GM12878 (cell line): ENCODE measurements around the gene TMEM151A. TPM values are rescaled to one million over a fixed set of nuclear protein-coding genes. Genes with fewer than 3 reads are reported as not detected.
A peak's percentile ranks its signal among the peaks of the same experiment; 100 is the strongest.

Source experiments
- ATAC-seq: fragments of 200-7000 bp; cut with Tn5 transposase; 3 replicates; pipeline ENCODE4 v1.9.1; 2020; ENCODE audit warnings: mild to moderate bottlenecking, moderate library complexity
- BruUV-seq: library from RNA; stranded (reverse); fragments of 400-500 nt; replicated peaks from 2 replicates; lab custom pipeline; 2021; lab: Mats Ljungman, UMichigan
- CTCF ChIA-PET: fragments of 300-600 bp; sonication (Branson Sonifier 250); formaldehyde crosslinking; extraction: SDS; loops from one replicate; lab custom pipeline; 2021; ENCODE audit warnings: inconsistent platforms; lab: Yijun Ruan, JAX
- POLR2A ChIA-PET: fragments of 350-600 bp; formaldehyde crosslinking; extraction: SDS; loops from one replicate; lab custom pipeline; 2021; ENCODE audit warnings: inconsistent platforms; lab: Charles Lee
- RAD21 ChIA-PET: fragments of 300-600 bp; sonication (Branson Sonifier 250); formaldehyde crosslinking; loops from one replicate; lab custom pipeline; 2023; ENCODE audit warnings: antibody characterized with exemption; ENCODE audit not compliant: unreplicated experiment; lab: Charles Lee
- SMC1A ChIA-PET: fragments of 300-600 bp; sonication (Branson Sonifier 250); formaldehyde crosslinking; loops from one replicate; lab custom pipeline; 2023; ENCODE audit not compliant: unreplicated experiment, uncharacterized antibody; lab: Charles Lee
- DNase-seq: peaks from one replicate; pipeline ENCODE4 v3.0.0-alpha.2; 2011; ENCODE audit warnings: low read depth, low spot score
- FAIRE-seq: peaks from 3 replicates; lab custom pipeline; 2011; peaks lifted over from hg19 to GRCh38; lab: Jason Lieb, UNC
- H2AFZ ChIP-seq: 2 replicates; pipeline ENCODE4 v1.6.0; 2011; ENCODE audit warnings: low read depth, low read length, control low read depth; ENCODE audit not compliant: control insufficient read depth
- H3K27ac ChIP-seq: 2 replicates; pipeline ENCODE4 v1.5.1; 2011; ENCODE audit warnings: control low read depth; ENCODE audit not compliant: control insufficient read depth, insufficient read depth
- H3K27me3 ChIP-seq, 2 experiments: replicated peaks in 1 of 2; 2 replicates each; pipeline versions ENCODE4 v1.6.0 to v1.6.1; 2011; ENCODE audit warnings: low read length in 1 of 2; ENCODE audit not compliant: control insufficient read depth in 2 of 2, insufficient read depth in 2 of 2
- H3K36me3 ChIP-seq, 2 experiments: 2 replicates each; pipeline ENCODE4 v1.5.1; 2011; ENCODE audit warnings: low read length in 1 of 2; ENCODE audit not compliant: control insufficient read depth in 2 of 2, insufficient read depth in 2 of 2
- H3K4me1 ChIP-seq: 2 replicates; pipeline ENCODE4 v1.6.1; 2011; ENCODE audit warnings: mild to moderate bottlenecking, low read length, moderate library complexity, mixed read lengths; ENCODE audit not compliant: control insufficient read depth, insufficient read depth
- H3K4me2 ChIP-seq: 2 replicates; pipeline ENCODE4 v1.6.0; 2011; ENCODE audit warnings: control low read depth; ENCODE audit not compliant: control insufficient read depth, insufficient read depth
- H3K4me3 ChIP-seq: fragments of 200-600 bp; sonication (generic); 2 replicates; pipeline ENCODE4 v1.5.1; 2016
- H3K79me2 ChIP-seq: 2 replicates; pipeline ENCODE4 v1.6.0; 2011; ENCODE audit warnings: low read length; ENCODE audit not compliant: control insufficient read depth, insufficient read depth
- H3K9ac ChIP-seq: 2 replicates; pipeline ENCODE4 v1.8.0; 2011; ENCODE audit warnings: low read length, control low read depth, mixed read lengths; ENCODE audit not compliant: control insufficient read depth, insufficient read depth
- H3K9me3 ChIP-seq: replicated peaks from 3 replicates; pipeline ENCODE4 v1.5.1; 2011; ENCODE audit warnings: mild to moderate bottlenecking, low read length; ENCODE audit not compliant: control insufficient read depth, insufficient read depth
- H4K20me1 ChIP-seq: 2 replicates; pipeline ENCODE4 v1.6.0; 2011; ENCODE audit not compliant: control insufficient read depth, insufficient read depth
- HCFC1 ChIP-seq: fragments of 150-350 bp; IDR thresholded peaks from 2 replicates; pipeline ENCODE4 v1.6.1; 2014; ENCODE audit warnings: low read length
- LARP7 ChIP-seq: fragments of 450-650 bp; IDR thresholded peaks from 2 replicates; pipeline ENCODE4 v1.6.1; 2017; ENCODE audit warnings: mild to moderate bottlenecking
- NFYB ChIP-seq: IDR thresholded peaks from 2 replicates; pipeline ENCODE4 v1.6.1; 2011; ENCODE audit warnings: low read depth, mild to moderate bottlenecking, low read length, improper control_type of control experiment, moderate library complexity; ENCODE audit not compliant: insufficient read depth
- PAX5 ChIP-seq: IDR thresholded peaks from 2 replicates; pipeline ENCODE4 v1.6.1; 2011; ENCODE audit warnings: low read depth, low read length, borderline replicate concordance
- POLR2AphosphoS5 ChIP-seq: IDR thresholded peaks from 2 replicates; pipeline ENCODE4 v1.6.1; 2011; ENCODE audit warnings: mild to moderate bottlenecking, low read length, inconsistent platforms
- POU2F2 ChIP-seq: IDR thresholded peaks from 3 replicates; pipeline ENCODE4 v1.6.1; 2011; ENCODE audit warnings: low read depth, mild to moderate bottlenecking, low read length, borderline replicate concordance
- SIN3A ChIP-seq: IDR thresholded peaks from 2 replicates; pipeline ENCODE4 v1.6.1; 2012; ENCODE audit warnings: low read depth, low read length, improper control_type of control experiment
- SMAD5 ChIP-seq: IDR thresholded peaks from 2 replicates; pipeline ENCODE4 v1.6.1; 2016; ENCODE audit warnings: antibody characterized with exemption, low read depth
- SP1 ChIP-seq: IDR thresholded peaks from one replicate; pipeline ENCODE4 v1.6.1; 2011; ENCODE audit warnings: low read depth, low read length
- TAF1 ChIP-seq: IDR thresholded peaks from 2 replicates; pipeline ENCODE4 v1.6.1; 2011; ENCODE audit warnings: mild to moderate bottlenecking, low read depth, low read length, borderline replicate concordance
- WGBS: methylation state at CpG from one replicate; pipeline ENCODE4 v1.1.6; 2016; ENCODE audit warnings: low lambda C conversion rate; ENCODE audit not compliant: insufficient replicate concordance, insufficient coverage; ENCODE audit errors: missing lambda C conversion rate; 5-methylcytosine and 5-hydroxymethylcytosine counted together
- in situ Hi-C: fragments of 300-500 bp; cut with MboI; formaldehyde crosslinking; loops from 9 replicates; pipeline ENCODE4 v1.14.3; 2018; ENCODE audit warnings: mixed read lengths
- intact Hi-C: fragments of 100-400 bp; cut with micrococcal nuclease; formaldehyde crosslinking; loops from one replicate; pipeline ENCODE4 v1.14.2; 2022; ENCODE audit not compliant: unreplicated experiment
- polyA plus RNA-seq, 11 experiments: library from polyadenylated mRNA; depleted of rRNA in 4 of 11; unstranded in 6 of 11; stranded (reverse) in 5 of 11; fragments of >200 nt; fragmentation: Nextera tagmentation in 4 of 11; fragmentation: Illumina TruSeq in 1 of 11; extraction: Ambion mirVana in 4 of 11; extraction: Trizol in 1 of 11; gene quantifications; 1 replicate in 1 of 11; 2 replicates in 10 of 11; pipeline versions ENCODE4 v1.2.1 to v1.2.3, GENCODE V29; 2011 to 2016; ENCODE audit warnings: inconsistent platforms in 2 of 11, missing spikeins in 2 of 11, low read depth in 1 of 11
- total RNA-seq, 4 experiments: library from RNA; depleted of rRNA in 3 of 4; stranded (reverse); fragments of >200 nt in 3 of 4; fragmentation: Illumina TruSeq in 1 of 4; extraction: Trizol in 1 of 4; gene quantifications; 2 replicates each; pipeline versions ENCODE4 v1.2.1 to v1.2.3, GENCODE V29; 2013 to 2021
- TF ChIP-seq, protein P1 (sequence below): fragments of 450-650 bp; IDR thresholded peaks from 2 replicates; pipeline ENCODE4 v1.6.1; 2016; ENCODE audit warnings: mild to moderate bottlenecking
- TF ChIP-seq, protein P2 (sequence below): fragments of 450-650 bp; IDR thresholded peaks from 2 replicates; pipeline ENCODE4 v1.6.1; 2016; ENCODE audit warnings: mild to moderate bottlenecking
- TF ChIP-seq, protein P3 (sequence below): IDR thresholded peaks from 2 replicates; pipeline ENCODE4 v1.6.1; 2012; ENCODE audit warnings: low read depth, low read length, improper control_type of control experiment
- TF ChIP-seq, protein P4 (sequence below): IDR thresholded peaks from 2 replicates; pipeline ENCODE4 v1.6.1; 2012; ENCODE audit warnings: low read depth, low read length, improper control_type of control experiment

TMEM151A gene
- total and polyA plus RNA-seq, 10 of the 15 experiments (the other 5 are each of a cell fraction or from before 2014, with no cell fraction given), result not detected

DNA sequence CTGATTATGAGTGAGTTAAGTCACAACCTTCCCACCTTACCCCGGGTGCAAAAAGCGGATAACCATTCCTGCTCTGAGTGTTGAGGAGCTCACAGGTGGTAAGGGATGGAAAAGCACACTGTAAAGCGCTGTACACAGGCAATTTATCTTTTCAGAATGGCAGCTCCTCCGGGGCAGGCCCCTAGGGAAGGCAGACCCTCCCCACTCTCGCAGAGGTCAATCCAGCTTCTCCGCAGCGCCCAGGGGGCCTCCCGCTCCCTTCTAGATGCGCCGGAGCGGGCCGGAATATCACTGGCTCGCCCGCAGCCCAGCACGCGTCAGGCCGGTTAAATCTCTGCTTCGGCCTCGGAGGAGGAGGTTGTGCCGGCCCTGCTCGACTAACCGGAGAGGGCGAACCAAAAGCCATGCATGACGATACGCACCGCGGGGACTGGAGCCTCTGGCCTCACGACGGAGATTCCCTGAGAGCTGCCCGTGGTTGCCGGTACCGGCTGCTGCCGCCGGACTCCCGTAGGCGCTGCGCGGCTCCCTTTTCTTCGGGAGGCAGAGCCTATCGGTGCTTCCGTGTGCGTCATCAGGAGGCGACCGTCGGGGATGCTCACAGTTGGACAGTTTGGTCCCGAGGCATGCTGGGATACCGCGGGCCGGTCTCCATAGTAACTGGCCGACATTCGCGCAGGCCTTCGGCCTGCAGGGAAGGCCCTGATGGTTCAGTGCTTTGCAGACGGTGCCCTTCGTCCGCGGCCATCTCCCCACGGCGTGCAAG is 53.0 kb downstream of the TMEM151A start, which contains the start of gene BRMS1 (continued):
- TF ChIP-seq TAF1 (peak; percentile 54; the same call in 1 of the 2 replicates), SP1 (peak; percentile 43), NFYB (peak; percentile 80), LARP7 (peak; percentile 58; the same call in 1 of the 2 replicates), SIN3A (peak; percentile 98), SMAD5 (peak; percentile 70; the same call in 1 of the 2 replicates), HCFC1 (peak; percentile 87), POLR2AphosphoS5 (peak; percentile 94)
- TF ChIP-seq, protein P1, sequence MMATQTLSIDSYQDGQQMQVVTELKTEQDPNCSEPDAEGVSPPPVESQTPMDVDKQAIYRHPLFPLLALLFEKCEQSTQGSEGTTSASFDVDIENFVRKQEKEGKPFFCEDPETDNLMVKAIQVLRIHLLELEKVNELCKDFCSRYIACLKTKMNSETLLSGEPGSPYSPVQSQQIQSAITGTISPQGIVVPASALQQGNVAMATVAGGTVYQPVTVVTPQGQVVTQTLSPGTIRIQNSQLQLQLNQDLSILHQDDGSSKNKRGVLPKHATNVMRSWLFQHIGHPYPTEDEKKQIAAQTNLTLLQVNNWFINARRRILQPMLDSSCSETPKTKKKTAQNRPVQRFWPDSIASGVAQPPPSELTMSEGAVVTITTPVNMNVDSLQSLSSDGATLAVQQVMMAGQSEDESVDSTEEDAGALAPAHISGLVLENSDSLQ, result 0 out of 2 replicates have a peak, but pooled peaks have one; percentile 17

DNA sequence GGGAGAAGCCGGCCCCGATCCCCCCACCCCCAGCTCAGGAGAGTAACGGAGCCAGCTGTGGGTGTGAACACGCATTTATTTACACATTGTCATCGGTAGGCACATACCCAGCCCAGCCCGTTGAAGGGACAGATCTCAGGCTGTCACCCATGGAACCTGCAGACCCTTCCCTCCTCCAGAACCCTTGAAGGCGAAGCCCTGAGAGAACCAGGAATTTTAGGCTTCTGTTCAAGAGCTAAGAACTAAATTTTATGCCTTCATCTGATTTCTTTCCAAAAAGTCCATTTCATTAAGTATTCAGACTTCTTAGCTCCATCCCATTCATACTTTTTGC is 53.6 kb downstream of the TMEM151A start:
- no peak for FAIRE-seq
- TF ChIP-seq POU2F2 (no peak), PAX5 (0 out of 2 replicates have a peak, but pooled peaks have one; percentile 2)
- TF ChIP-seq, protein P2, sequence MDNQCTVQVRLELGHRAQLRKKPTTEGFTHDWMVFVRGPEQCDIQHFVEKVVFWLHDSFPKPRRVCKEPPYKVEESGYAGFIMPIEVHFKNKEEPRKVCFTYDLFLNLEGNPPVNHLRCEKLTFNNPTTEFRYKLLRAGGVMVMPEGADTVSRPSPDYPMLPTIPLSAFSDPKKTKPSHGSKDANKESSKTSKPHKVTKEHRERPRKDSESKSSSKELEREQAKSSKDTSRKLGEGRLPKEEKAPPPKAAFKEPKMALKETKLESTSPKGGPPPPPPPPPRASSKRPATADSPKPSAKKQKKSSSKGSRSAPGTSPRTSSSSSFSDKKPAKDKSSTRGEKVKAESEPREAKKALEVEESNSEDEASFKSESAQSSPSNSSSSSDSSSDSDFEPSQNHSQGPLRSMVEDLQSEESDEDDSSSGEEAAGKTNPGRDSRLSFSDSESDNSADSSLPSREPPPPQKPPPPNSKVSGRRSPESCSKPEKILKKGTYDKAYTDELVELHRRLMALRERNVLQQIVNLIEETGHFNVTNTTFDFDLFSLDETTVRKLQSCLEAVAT, result peak; percentile 77; the same call in 1 of the 2 replicates
- TF ChIP-seq, protein P3, sequence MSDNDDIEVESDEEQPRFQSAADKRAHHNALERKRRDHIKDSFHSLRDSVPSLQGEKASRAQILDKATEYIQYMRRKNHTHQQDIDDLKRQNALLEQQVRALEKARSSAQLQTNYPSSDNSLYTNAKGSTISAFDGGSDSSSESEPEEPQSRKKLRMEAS, result 0 out of 2 replicates have a peak, but pooled peaks have one; percentile 4
- TF ChIP-seq, protein P4, sequence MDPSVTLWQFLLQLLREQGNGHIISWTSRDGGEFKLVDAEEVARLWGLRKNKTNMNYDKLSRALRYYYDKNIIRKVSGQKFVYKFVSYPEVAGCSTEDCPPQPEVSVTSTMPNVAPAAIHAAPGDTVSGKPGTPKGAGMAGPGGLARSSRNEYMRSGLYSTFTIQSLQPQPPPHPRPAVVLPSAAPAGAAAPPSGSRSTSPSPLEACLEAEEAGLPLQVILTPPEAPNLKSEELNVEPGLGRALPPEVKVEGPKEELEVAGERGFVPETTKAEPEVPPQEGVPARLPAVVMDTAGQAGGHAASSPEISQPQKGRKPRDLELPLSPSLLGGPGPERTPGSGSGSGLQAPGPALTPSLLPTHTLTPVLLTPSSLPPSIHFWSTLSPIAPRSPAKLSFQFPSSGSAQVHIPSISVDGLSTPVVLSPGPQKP, result 0 out of 2 replicates have a peak, but pooled peaks have one; percentile 1
- Histone ChIP-seq H4K20me1 (no peaks in the 10 kb centered on the region), H3K9me3 (no peaks in the 10 kb centered on the region), H3K4me1 (peaks cover 17% of the 10 kb centered on the region), H3K9ac (peak overlapping the region; percentile 19; the same call in 1 of the 2 replicates), H3K4me2 (peak overlapping the region; percentile 83), H3K4me3 (peak overlapping the region; percentile 87), H3K79me2 (peaks cover 17% of the 10 kb centered on the region), H2AFZ (peak overlapping the region; percentile 79), H3K36me3 (peaks cover 0 to 11% of the 10 kb centered on the region in 2 experiments; a peak in 2 of 4 replicates), H3K27me3 (no peaks in the 10 kb centered on the region), H3K27ac (peak overlapping the region; percentile 57; the same call in 1 of the 2 replicates)
- POLR2A ChIA-PET, result interaction anchor here (0.8 to 3.9 kb wide), 4 partner anchors 10 to 57 kb away, joined by 3 to 19 read pairs (median 12); partner anchors contain the start of genes RIN1 and YIF1A
- CTCF ChIA-PET, result interaction anchor here (0.9 to 7.4 kb wide), 9 partner anchors 9 to 46 kb away, joined by 3 to 44 read pairs (median 4); partner anchors contain the start of genes RIN1 and SLC29A2
- intact Hi-C loops, result loop anchor here (2.0 kb wide), 1 partner anchor 32 kb away; no protein-coding TSS in a partner anchor
- in situ Hi-C loops, result no loop called here
- RAD21 ChIA-PET, result interaction anchor here (1.0 to 2.0 kb wide), 6 partner anchors 9 to 56 kb away, joined by 3 to 10 read pairs (median 4); partner anchors contain the start of genes RIN1, SLC29A2 and YIF1A
- no peak for DNase-seq
- SMC1A ChIA-PET, result interaction anchor here (0.6 to 2.3 kb wide), 6 partner anchors 9 to 333 kb away, joined by 3 to 7 read pairs (median 4); partner anchors contain the start of genes MRPL11, RBM4B, RIN1 and SLC29A2
- BruUV-seq, result no TSS peak
- peak; percentile 17 for ATAC-seq
- 6% methylated on average over 7 of the region's 7 CpGs for WGBS
